ENCODE data around the gene HES1.
"Not testable (repeated sequence)": the region's sequence is repeated elsewhere in the genome, so short reads cannot be mapped to it uniquely, and the experiment has no call there.

The HES1 gene

GRCh38 chr3:194142156-194142910, 6.4 kb downstream of the HES1 start:
- no peak for DNase-seq

DNA sequence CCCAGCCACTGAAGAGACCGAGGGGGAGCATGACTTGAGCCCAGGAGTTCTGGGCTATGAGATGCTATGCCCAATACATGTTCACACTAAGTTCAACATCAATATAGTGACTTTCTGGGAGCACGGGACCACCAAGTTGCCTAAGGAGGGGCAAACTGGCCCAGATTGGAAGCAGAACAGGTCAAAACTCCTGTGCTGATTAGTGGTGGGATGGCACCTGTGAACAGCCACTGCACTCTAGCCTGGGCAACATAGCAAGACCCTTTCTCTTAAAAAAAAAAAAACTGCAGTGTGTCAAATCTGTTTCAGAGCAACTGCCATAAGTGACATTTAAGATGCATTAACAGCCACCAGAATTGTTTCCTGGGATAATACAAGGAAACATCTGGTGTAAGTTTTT, 9.8 kb downstream of the HES1 start:
- DNase-seq, result no peak

- no peak for DNase-seq
These were observed 11.7 kb downstream of the HES1 start for GRCh38 chr3:194147679-194148078.

DNA sequence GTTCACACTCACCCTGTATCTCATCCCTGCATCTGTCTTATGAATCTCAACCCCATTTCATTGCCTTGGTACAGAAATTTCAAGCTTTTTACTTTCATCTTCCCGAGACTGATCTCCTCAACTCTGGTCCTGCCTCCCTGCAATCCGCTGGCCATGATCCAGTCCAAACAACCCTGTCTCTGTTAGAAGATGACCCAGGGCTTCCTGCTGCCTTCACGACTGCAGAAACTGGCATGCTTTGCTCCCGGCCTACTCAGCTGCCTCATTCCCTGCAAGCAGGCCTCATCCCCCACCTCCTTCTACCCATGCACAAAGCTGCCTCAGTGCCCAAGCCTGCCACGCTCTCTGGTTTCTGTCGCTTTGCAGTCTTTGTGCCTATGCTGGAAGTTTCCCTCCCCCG, 12.4 kb downstream of the HES1 start:
- DNase-seq, result no peak

- no peak for DNase-seq
These were observed 14.4 kb downstream of the HES1 start for GRCh38 chr3:194150252-194150934.

GRCh38 chr3:194150935-194151302, 15.0 kb downstream of the HES1 start:
- not testable (repeated sequence) for DNase-seq

DNA sequence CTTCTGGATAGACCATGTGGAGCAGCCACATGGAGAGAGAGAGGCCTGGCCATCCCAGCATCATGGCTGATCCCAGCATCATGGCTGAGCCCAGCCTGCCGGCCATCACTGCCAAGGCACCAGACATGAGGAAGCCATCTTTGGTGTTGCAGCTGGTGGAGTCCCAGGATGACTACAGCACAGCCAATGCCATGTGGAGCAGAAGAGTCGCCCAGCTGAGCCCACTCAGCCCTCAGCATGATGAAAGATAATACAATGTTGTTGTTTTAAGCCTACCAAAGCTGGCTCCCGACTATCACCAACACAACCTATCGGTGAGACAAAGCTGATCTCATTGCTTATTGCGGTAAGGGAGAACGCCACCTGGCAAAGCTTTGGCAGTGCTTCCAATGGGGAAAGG, 18.4 kb downstream of the HES1 start:
- no peak for DNase-seq

GRCh38 chr3:194156095-194156494, 20.1 kb downstream of the HES1 start:
- no peak for DNase-seq

DNA sequence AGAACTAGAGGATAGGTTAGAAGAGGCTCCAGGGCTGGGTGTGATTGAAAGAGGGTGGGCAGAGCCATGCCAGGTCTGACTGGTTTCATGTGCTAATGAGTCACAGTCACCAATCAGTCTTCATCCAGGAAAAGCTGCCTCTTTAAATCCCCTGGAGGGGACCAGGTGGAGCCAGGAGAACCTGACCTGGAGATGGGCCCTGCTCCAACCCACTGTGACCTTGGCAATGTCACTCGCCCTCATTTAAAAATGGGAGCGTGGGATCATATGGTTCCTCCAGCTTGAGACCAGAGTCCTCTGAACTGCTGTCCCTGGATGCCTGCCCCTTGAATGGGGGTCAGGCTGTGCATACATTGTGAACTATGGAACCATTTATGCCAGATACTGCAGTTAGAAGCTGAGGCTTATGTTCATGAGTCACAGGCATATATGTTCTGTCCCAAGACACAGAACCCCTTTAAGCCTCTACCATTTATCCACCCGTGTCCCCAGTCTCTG, 23.0 kb downstream of the HES1 start:
- DNase-seq, result no peak

DNA sequence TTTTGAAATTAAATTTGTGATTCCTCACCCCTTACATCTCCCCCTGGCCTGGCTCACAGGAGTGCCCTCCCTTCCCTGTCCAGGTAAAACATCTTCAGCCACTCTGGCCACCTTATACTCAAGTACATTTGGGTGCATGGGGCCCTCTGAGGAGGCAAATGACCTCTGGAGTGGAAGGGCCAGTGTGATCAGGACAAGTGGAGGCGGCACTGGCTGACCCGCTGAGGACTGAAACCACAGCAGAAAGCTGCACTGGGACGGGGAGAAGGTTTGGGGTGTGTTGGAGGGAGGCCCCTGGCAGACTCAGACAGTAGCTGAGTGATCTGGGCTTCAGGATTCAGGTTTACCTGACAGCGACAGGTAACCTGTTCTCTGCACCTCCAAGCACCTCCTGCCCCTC, 24.2 kb downstream of the HES1 start:
- no peak for DNase-seq

DNA sequence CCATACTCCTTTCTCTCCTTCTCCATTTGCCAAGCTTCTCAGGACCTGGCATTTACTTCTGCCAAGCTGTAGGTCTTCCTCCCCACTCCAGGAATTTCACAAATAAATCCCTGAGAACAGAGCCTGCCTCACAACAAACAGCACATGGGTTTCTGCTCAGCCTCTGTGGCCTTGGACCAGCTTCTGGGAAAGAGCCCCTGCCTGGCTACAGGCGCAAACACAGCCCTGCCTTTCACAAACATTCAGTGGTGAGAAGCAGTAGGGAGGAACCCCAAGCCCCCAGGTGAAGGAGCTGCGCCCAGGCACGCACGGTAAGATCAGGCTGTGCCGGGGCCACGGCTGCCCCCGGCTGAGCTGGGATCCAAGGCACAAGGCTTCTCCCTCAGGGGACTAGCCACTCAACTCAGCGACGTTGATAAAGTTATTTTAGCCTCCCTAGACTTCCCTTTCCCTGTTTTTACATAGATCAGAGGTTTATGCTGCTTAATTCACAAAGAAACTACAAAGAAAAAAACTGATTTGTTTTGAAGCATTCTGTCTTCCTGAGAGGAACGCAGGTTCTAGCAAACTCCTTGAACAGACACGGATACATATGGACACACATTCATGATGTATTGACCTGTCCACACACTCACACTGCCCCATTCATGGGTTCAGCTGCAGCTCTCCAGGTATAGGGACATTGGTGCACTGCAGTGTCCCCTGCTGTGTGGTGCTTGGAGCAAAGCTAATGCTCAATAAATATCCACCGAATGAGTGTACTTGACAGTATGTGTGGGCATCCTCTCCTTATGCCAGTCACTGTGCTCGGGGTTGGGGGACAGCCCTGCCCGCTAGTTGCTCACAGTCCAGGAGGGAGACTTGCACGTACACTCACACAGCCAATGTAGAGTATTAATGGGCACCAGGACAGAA, 25.4 kb downstream of the HES1 start:
- DNase-seq, result no peak

- no peak for DNase-seq
These were observed 26.2 kb downstream of the HES1 start for GRCh38 chr3:194162070-194162678.

- no peak for DNase-seq
These were observed 27.1 kb downstream of the HES1 start for GRCh38 chr3:194162817-194163584.

GRCh38 chr3:194163697-194164096, 27.7 kb downstream of the HES1 start:
- DNase-seq, result no peak

DNA sequence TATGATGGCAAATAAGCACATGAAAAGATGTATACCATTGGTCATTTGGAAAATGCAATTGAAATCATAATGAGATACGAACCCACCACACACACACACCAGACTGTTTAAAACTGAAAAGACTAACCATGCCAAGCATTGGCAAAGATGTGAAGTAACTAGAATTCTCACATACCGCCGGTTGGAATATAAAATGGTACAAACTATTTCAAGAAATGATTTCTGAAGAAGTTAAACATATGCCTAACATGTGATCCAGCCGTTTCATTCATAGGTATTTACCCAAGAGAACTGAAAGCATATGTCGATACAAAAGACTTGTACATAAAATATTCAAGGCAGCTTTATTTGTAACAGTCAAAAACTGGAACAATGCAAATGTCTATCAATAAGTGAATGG, 28.9 kb downstream of the HES1 start:
- DNase-seq, result no peak

GRCh38 chr3:194165271-194166018, 29.5 kb downstream of the HES1 start:
- no peak for DNase-seq

- DNase-seq, result peak in 1 of 2 experiments; percentile 40
These were observed 30.9 kb downstream of the HES1 start for GRCh38 chr3:194166682-194167479.

GRCh38 chr3:194167480-194168282, 31.7 kb downstream of the HES1 start:
- no peak for DNase-seq

- peak in 1 of 2 experiments; percentile 19 for DNase-seq
These were observed 33.0 kb downstream of the HES1 start for GRCh38 chr3:194168994-194169393.

GRCh38 chr3:194169595-194169994, 33.6 kb downstream of the HES1 start:
- DNase-seq, result no peak
